Activated naive CD4-positive, alpha-beta T cell treated with anti-CD3 and anti-CD28 coated beads, Interleukin-2, amount 10 ng/mL, durations not matched to agents 7 days and 5 days (primary cell): Measurements from ENCODE around the gene C1QTNF1.
"Not testable (repeated sequence)": the region's sequence is repeated elsewhere in the genome, so short reads cannot be mapped to it uniquely, and the experiment has no call there.

ENCODE experiments used
- CTCF ChIA-PET: fragments of 350-600 bp; sonication (Branson Sonifier 250); formaldehyde crosslinking; loops from one replicate; lab custom pipeline; 2021; ENCODE audit warnings: antibody characterized with exemption; lab: Charles Lee
- DNase-seq: peaks from one replicate; pipeline ENCODE4 v3.0.0-alpha.2; 2020
- H3K27ac Mint-ChIP-seq: one replicate; pipeline ENCODE4 v1.8.0; 2021; ENCODE audit warnings: mild to moderate bottlenecking, moderate library complexity, mixed read lengths
- H3K27me3 Mint-ChIP-seq: one replicate; pipeline ENCODE4 v1.8.0; 2021; ENCODE audit warnings: mild to moderate bottlenecking, mixed read lengths
- H3K36me3 Mint-ChIP-seq: one replicate; pipeline ENCODE4 v1.8.0; 2021; ENCODE audit warnings: mixed read lengths
- H3K4me1 Mint-ChIP-seq: one replicate; pipeline ENCODE4 v1.8.0; 2021; ENCODE audit warnings: mixed read lengths
- H3K4me3 Mint-ChIP-seq: one replicate; pipeline ENCODE4 v1.8.0; 2021; ENCODE audit warnings: mild to moderate bottlenecking, moderate library complexity, mixed read lengths
- H3K9me3 Mint-ChIP-seq: one replicate; pipeline ENCODE4 v1.8.0; 2021; ENCODE audit warnings: mixed read lengths

C1QTNF1 gene

DNA sequence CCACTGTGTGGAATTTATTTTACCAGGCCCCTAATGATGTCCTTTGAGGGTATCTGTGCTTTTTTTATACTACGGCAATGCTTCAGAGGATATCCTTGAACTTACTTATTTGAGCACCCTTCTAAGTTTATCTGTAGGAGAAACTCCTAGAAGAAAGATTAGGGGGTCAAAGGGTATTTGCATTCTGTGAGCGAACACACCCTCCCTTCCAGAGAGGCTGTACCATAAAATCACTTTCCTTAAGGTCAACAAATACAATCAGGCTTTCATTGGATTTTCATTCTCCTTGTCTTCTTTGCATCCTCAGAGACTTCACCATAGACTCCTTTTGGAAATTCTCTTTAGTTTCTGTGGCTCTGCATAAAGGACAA lies 4.7 kb upstream of the C1QTNF1 start:
- CTCF ChIA-PET = interaction anchor here (0.8 to 6.8 kb wide), 5 partner anchors 21 to 373 kb away, joined by 4 to 28 read pairs (median 4); no protein-coding TSS in a partner anchor
- no peak for DNase-seq
- H3K27me3 Mint-ChIP-seq = peaks cover 59% of the 10 kb centered on the region
- H3K27ac Mint-ChIP-seq = no peak overlapping the region
- no peak overlapping the region for H3K4me3 Mint-ChIP-seq
- peaks cover 9% of the 10 kb centered on the region for H3K4me1 Mint-ChIP-seq
- no peaks in the 10 kb centered on the region for H3K9me3 Mint-ChIP-seq
- no peaks in the 10 kb centered on the region for H3K36me3 Mint-ChIP-seq

- H3K9me3 Mint-ChIP-seq = no peaks in the 10 kb centered on the region
- no peak overlapping the region for H3K4me3 Mint-ChIP-seq
- CTCF ChIA-PET = interaction anchor here (1.1 to 6.8 kb wide), 5 partner anchors 16 to 373 kb away, joined by 4 to 28 read pairs (median 6); no protein-coding TSS in a partner anchor
- no peaks in the 10 kb centered on the region for H3K36me3 Mint-ChIP-seq
- H3K27me3 Mint-ChIP-seq = peaks cover 65% of the 10 kb centered on the region
- peaks cover 13% of the 10 kb centered on the region for H3K4me1 Mint-ChIP-seq
- H3K27ac Mint-ChIP-seq = no peak overlapping the region
- DNase-seq = peak; percentile 75
Measured at GRCh38 chr17:79019632-79020584, 4.1 kb upstream of the C1QTNF1 start.

GRCh38 chr17:79020631-79021301 lies 3.2 kb upstream of the C1QTNF1 start:
- H3K9me3 Mint-ChIP-seq = no peaks in the 10 kb centered on the region
- H3K27ac Mint-ChIP-seq = no peak overlapping the region
- no peak overlapping the region for H3K4me3 Mint-ChIP-seq
- H3K27me3 Mint-ChIP-seq = peaks cover 74% of the 10 kb centered on the region
- peaks cover 18% of the 10 kb centered on the region for H3K4me1 Mint-ChIP-seq
- CTCF ChIA-PET = interaction anchor here (1.1 to 6.8 kb wide), 5 partner anchors 15 to 372 kb away, joined by 4 to 28 read pairs (median 6); no protein-coding TSS in a partner anchor
- no peak for DNase-seq
- H3K36me3 Mint-ChIP-seq = no peaks in the 10 kb centered on the region

GRCh38 chr17:79021929-79022328 lies 2.0 kb upstream of the C1QTNF1 start:
- CTCF ChIA-PET = interaction anchor here (1.4 to 6.8 kb wide), 2 partner anchors 21 to 23 kb away, joined by 4 to 28 read pairs; no protein-coding TSS in a partner anchor
- H3K27ac Mint-ChIP-seq, H3K9me3 Mint-ChIP-seq, H3K4me3 Mint-ChIP-seq, H3K36me3 Mint-ChIP-seq, DNase-seq: not testable (repeated sequence)
- H3K27me3 Mint-ChIP-seq = peaks cover 82% of the 10 kb centered on the region
- peaks cover 18% of the 10 kb centered on the region for H3K4me1 Mint-ChIP-seq

DNA sequence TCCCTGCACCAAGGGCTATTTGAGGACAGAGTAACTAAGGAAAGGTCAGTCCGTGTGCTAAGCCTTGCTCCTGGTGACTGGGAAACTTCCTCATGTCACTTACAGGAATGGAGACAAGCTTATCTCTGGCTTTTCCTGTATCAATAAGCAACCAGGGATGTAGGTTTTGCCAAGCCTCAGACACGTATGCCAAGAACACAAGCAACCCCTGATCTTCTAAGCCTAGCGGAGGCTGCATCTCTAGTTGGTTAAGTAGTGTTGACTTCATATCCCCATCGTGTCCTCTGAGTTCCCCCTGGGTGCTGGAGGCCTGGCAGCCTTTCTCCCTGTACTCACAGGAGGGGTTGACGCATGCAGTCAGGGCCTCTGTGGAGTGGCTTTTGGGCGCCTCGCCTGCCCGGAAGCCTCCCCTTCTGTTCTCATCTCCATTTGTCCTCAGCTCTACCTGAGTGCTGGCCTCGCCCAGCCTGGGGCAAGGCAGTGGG lies 1.4 kb upstream of the C1QTNF1 start:
- Mint-ChIP-seq H3K9me3 (no peaks in the 10 kb centered on the region), H3K4me3 (no peak overlapping the region), H3K36me3 (no peaks in the 10 kb centered on the region), H3K4me1 (peaks cover 18% of the 10 kb centered on the region), H3K27ac (no peak overlapping the region), H3K27me3 (peaks cover 87% of the 10 kb centered on the region)
- CTCF ChIA-PET = interaction anchor here (0.5 to 6.8 kb wide), 4 partner anchors 20 to 799 kb away, joined by 3 to 28 read pairs (median 4); no protein-coding TSS in a partner anchor
- peak; percentile 19 for DNase-seq

DNA sequence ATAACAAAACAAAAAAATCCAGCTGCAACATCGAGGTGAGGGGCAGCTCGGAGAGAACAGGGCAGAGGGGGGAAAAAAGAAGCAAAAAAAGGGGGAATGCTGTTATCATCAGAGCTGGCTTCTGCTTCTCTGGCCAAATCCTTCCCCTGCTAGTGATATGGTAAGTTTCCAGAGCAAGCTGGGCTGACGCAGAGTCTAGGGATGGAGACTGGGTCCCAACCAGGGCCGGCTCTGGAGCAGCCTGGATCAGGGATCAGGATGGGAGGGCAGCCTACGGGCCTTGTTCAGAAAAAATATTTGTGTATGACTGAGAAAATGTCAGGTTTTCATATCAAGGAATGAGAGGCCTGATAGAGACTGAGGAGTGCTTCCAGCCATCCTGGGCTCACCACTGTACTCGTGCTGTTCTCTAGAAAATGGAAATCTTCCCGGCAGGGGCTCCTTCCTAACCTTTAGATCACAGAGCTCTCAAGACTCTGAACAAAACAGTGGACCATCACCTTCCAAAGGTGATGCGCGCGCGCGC lies 726 bp upstream of the C1QTNF1 start:
- Mint-ChIP-seq H3K4me3 (peak overlapping the region; percentile 50), H3K36me3 (no peaks in the 10 kb centered on the region), H3K4me1 (peaks cover 18% of the 10 kb centered on the region), H3K27ac (no peak overlapping the region), H3K9me3 (no peaks in the 10 kb centered on the region), H3K27me3 (peaks cover 91% of the 10 kb centered on the region)
- DNase-seq = peak; percentile 16
- CTCF ChIA-PET = interaction anchor here (1.4 to 6.8 kb wide), 2 partner anchors 19 to 21 kb away, joined by 4 to 28 read pairs; no protein-coding TSS in a partner anchor

- no peaks in the 10 kb centered on the region for H3K36me3 Mint-ChIP-seq
- no peaks in the 10 kb centered on the region for H3K9me3 Mint-ChIP-seq
- H3K27ac Mint-ChIP-seq = no peak overlapping the region
- CTCF ChIA-PET = interaction anchor here (1.4 kb wide), 1 partner anchor 17 kb away, joined by 3 read pairs; no protein-coding TSS in a partner anchor
- DNase-seq = peak; percentile 19
- H3K4me1 Mint-ChIP-seq = peaks cover 18% of the 10 kb centered on the region
- peak overlapping the region; percentile 54 for H3K4me3 Mint-ChIP-seq
- H3K27me3 Mint-ChIP-seq = peaks cover 98% of the 10 kb centered on the region
Measured at GRCh38 chr17:79024901-79025737, 1.1 kb downstream of the C1QTNF1 start.

- peaks cover 18% of the 10 kb centered on the region for H3K4me1 Mint-ChIP-seq
- H3K36me3 Mint-ChIP-seq = no peaks in the 10 kb centered on the region
- peaks cover 95% of the 10 kb centered on the region for H3K27me3 Mint-ChIP-seq
- H3K9me3 Mint-ChIP-seq = no peaks in the 10 kb centered on the region
- peak; percentile 10 for DNase-seq
- H3K4me3 Mint-ChIP-seq = no peak overlapping the region
- CTCF ChIA-PET = interaction anchor here (1.4 to 1.5 kb wide), 2 partner anchors 15 to 19 kb away, joined by 3 to 6 read pairs; no protein-coding TSS in a partner anchor
- no peak overlapping the region for H3K27ac Mint-ChIP-seq
Measured at GRCh38 chr17:79026376-79027273, 2.7 kb downstream of the C1QTNF1 start.

- Mint-ChIP-seq H3K9me3 (no peaks in the 10 kb centered on the region), H3K36me3 (no peaks in the 10 kb centered on the region), H3K4me1 (peaks cover 18% of the 10 kb centered on the region), H3K27me3 (peaks cover 94% of the 10 kb centered on the region), H3K4me3 (no peak overlapping the region), H3K27ac (no peak overlapping the region)
- CTCF ChIA-PET = interaction anchor here (1.5 kb wide), 1 partner anchor 18 kb away, joined by 6 read pairs; no protein-coding TSS in a partner anchor
- DNase-seq = peak; percentile 20
Measured at GRCh38 chr17:79027274-79027924, 3.4 kb downstream of the C1QTNF1 start.

DNA sequence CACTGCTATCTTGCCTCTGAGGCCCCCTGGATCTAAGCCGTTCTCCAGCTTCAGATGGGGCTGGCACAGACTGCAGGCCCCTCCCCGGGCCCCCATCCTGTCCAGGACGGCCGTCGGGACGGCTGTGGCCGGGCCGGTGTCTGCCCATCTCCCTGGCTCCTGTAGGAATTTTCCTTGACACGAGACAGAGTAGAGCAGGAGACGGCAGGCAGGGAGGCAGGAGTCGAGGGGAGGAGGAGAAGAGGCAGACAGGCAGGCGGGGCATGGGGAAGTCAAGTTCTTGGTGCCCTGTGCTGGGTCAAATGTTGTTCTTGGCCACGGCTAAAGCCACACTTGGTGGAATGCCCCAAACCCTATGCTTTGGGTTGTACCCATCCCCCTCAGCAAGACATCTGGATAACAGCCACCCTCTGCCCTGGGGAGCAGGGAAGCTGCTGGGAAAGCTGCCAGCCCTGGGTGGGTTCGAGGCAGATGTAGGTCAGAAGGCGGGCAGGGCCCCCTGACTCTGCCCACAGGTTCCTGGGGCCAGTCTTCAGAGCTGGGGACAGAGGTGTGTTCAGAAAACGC lies 4.0 kb downstream of the C1QTNF1 start:
- Mint-ChIP-seq H3K4me1 (peaks cover 18% of the 10 kb centered on the region), H3K27me3 (peaks cover 88% of the 10 kb centered on the region), H3K4me3 (no peak overlapping the region), H3K27ac (no peak overlapping the region), H3K36me3 (no peaks in the 10 kb centered on the region), H3K9me3 (no peaks in the 10 kb centered on the region)
- CTCF ChIA-PET = interaction anchor here (0.9 kb wide), 1 partner anchor 18 kb away, joined by 3 read pairs; no protein-coding TSS in a partner anchor
- DNase-seq = no peak

DNA sequence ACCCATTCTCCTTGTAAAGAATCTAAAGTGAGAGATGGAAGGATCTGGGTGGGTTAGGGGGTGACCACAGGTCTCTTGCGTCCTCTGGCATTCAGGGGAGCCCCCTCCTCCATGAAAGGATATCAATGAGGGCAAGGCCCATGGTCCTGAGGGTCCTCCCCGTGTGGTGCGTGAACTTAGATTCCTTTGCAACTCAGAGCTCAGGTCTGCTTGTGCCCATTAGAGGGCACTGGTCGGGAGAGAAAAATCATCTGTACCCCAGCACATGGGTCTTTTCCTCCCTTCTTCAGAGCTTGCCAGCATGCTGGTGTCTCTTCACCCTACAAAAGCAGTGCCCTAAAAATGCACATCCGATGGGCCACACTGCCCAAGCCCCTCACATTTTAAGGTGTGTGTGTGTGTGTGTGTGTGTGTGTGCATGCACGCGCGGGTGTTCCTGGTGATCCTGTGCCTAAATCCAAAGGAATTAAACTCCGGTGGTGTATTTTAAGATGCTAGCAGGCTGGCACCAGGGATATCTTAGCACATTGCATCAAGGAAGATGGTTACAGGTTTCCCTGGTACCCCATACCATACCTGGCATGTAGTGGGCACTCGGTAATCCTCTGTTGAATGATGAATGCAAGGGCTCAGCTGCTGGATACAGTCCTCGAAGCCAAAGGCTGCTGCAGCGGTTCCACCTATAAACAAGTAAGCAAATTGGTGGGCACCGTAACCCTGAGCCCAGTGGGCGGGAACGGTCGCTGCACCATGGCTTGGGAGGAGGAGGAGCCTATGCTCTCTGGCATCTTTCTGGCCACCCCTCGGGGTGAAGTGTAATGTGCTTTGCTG lies 4.7 kb downstream of the C1QTNF1 start:
- Mint-ChIP-seq H3K4me1 (peaks cover 13% of the 10 kb centered on the region), H3K27ac (no peak overlapping the region), H3K36me3 (no peaks in the 10 kb centered on the region), H3K4me3 (no peak overlapping the region), H3K9me3 (no peaks in the 10 kb centered on the region), H3K27me3 (peaks cover 81% of the 10 kb centered on the region)
- CTCF ChIA-PET = interaction anchor here (0.9 kb wide), 1 partner anchor 17 kb away, joined by 3 read pairs; no protein-coding TSS in a partner anchor
- no peak for DNase-seq
